CD4-positive, alpha-beta T cell treated with Interleukin-17A for 1 hour (primary cell): ENCODE data around the gene NHS.
"Not testable (repeated sequence)": the region's sequence is repeated elsewhere in the genome, so short reads cannot be mapped to it uniquely, and the experiment has no call there.

ENCODE experiments used
- DNase-seq: peaks from one replicate; pipeline ENCODE4 v3.0.0-alpha.2; 2020

The NHS gene

GRCh38 chrX:17409566-17410290 is 34.7 kb downstream of the NHS start:
- DNase-seq: no peak

DNA sequence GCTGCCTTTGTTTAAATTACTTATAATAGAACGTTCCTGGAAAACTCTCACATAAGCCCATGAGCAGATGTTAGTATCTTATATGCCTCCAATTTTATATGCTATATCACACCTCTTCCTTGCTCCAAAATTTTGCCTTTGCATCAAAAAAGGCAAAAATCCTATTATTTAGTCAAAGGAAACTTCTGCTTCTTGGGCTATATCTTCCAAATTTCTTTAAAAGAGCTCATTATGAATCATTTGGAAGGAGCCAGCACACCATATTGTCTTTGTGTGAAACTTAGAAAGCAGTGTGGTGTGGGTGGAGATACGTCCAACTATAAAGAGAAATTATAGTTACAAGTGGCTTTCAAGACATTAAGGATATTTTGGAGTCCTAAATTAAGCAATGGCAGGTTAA is 35.7 kb downstream of the NHS start:
- DNase-seq: no peak

- no peak for DNase-seq
Measured at GRCh38 chrX:17411205-17411604, 36.2 kb downstream of the NHS start.

GRCh38 chrX:17412692-17413091 is 37.7 kb downstream of the NHS start:
- DNase-seq: no peak

- no peak for DNase-seq
Measured at GRCh38 chrX:17413228-17413627, 38.2 kb downstream of the NHS start.

- DNase-seq: no peak
Measured at GRCh38 chrX:17414027-17414658, 39.1 kb downstream of the NHS start.

DNA sequence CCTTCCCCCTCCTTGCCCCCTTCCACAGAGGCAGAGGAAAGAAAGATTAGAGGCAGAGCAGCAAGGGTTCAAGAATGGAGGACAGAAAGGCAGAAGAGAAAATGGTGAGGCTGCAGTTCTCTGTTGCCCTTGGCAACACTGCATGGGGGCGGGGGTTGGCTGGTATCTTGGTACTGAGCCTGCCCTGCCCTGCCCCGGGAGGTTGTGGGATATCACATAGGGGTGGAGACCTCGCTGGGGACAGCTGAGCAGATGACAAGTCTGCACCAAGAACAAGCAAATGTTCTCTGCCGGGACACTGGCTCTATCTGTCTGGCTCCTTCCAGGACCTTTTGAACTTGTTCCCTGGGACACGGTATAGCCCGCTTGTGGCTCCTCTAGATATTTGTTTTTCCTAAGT is 39.8 kb downstream of the NHS start:
- no peak for DNase-seq

DNA sequence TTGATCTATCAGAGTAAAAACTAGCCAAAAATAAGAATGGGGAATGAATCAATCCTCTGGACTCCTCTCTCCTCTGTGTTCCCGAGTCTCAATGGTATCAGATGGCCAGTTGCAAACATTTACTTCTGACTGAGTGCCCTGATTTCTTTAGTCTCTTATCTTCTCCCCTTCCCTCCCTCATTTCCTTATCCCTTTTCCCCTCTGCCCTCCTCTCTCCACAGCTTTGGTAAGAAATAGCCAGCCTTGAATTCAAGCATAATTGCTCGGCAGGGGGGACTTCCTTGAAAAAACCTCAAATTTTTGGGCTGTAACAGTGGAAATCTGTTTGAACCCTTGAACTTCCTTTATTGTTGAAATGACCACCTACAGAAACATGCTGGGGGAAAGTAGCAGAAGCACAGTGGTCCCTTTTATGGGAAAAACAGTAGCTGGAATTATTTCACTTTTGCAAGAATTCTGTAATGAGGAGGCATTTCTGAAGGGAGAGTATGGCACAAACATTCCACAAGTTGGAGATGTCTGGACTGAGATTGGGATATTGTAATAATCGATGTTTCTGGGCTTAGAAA is 40.3 kb downstream of the NHS start:
- no peak for DNase-seq

- no peak for DNase-seq
Measured at GRCh38 chrX:17417372-17417771, 42.4 kb downstream of the NHS start.

- no peak for DNase-seq
Measured at GRCh38 chrX:17425136-17425535, 50.1 kb downstream of the NHS start.

GRCh38 chrX:17425551-17425950 is 50.6 kb downstream of the NHS start:
- DNase-seq: no peak

DNA sequence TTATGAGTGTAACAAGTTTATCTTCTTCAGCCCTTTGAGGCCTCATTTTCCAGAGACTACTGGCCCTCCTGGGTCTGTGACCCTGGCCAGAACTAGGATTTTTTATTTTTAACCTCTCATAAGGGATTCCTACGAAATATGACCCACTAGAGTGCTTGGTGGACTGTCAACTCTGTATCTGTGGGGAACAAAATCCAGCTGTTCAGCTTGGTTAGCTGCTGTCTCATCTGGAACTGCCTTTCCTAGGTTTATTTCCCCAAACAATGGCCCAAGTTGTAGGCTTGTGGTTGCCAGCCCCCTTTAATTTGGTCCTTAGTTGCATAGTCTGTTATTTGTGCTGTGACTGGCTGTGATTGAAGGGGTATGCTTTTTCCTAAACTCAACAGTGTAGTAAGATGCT is 56.2 kb downstream of the NHS start:
- no peak for DNase-seq

DNA sequence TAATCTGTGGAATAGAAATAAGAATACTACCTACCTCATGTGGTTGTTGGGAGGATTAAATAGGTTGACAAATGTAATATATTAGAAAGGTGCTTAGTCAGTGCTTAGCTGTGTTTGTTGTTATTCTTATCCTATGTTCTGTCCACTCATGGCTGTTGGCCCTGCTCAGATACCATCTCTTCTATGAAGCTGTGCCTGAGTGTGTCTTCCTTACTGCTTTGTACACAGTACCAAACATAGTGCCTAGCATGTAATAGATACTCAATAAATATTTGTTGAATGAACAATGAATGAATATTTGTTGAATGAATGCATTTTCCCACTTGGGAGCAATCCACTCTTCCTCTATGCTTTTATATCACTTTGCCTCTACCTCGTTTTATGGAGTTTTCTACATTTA is 57.2 kb downstream of the NHS start:
- DNase-seq: no peak

DNA sequence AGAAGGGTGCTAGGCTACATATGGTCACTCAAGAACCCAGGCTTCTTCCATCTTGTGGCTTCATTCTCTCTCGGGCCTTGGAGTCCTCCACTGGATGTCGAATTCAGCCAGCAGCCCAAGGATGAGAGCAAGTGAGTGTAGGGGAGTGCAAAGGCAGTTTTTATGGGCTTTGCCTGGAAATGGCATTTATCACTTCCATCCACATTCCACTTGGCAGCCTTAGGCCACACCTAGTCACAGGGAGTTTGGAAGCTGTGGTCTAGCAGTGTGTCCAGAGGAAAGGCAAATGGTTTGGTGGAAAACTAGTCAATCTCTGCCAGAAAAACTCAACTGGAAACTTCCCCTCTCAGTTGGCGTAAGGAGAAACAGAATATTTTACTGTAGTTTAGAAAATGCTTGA is 59.0 kb downstream of the NHS start:
- DNase-seq: no peak

DNA sequence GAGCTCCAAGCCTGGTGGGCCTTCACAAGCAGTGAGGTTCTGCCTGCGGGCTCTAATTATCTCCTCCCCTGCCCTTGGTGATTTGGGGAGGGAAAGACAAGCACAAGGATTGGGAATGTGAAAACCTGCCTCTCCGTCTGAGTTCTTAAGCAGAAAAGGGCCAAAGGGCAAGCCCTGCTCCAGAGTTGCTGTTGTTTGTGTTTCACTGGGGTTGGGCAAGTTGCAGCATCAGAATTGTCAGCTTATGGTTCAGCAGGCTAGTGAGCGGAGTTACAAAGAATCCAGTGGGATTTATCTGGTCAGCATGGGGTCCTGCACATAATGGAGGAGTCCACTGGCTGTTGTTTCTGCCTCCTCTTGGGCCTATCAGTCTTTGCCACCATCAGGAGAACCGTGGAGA is 60.5 kb downstream of the NHS start:
- no peak for DNase-seq

GRCh38 chrX:17438221-17438620 is 63.2 kb downstream of the NHS start:
- DNase-seq: no peak

DNA sequence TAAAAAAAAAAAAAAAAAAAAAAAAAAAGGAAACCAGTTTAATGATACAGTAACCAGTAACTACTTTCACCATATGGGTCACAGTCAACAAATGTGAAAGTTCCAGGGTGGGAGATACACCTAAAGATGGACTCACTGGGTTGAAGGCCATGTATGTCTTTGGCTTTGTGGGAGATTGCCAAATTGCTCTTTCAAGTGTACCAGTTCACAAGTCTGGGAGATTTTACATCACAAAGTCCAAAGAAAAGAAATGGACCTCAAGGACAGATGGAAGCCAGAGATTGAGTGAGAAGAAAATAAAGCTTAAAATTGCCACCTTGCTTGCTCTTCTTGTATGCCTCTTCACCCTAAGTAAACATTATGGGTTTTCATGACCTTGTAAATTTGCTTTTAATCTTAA is 65.3 kb downstream of the NHS start:
- no peak for DNase-seq

GRCh38 chrX:17440836-17441235 is 65.8 kb downstream of the NHS start:
- DNase-seq: no peak

DNA sequence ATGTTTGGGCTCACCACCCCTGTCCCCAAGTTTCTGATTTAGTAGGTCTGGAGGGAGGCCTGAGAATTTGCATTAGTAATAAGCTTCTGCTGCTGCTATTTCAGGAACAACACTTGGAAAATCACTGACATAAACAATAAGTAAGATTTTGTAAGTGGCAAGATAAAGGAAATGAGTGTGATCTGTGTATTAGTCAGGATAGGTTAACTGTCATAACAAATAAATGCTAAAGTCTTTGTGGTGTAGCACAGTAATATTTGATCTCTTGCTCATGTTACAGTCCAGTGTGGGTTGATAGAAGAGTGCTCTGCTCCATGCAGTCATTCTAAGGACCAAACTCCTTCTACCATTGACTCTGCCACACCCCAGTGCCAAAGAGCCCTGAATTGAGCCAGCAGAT is 67.0 kb downstream of the NHS start:
- no peak for DNase-seq

GRCh38 chrX:17442898-17443297 is 67.9 kb downstream of the NHS start:
- DNase-seq: no peak

DNA sequence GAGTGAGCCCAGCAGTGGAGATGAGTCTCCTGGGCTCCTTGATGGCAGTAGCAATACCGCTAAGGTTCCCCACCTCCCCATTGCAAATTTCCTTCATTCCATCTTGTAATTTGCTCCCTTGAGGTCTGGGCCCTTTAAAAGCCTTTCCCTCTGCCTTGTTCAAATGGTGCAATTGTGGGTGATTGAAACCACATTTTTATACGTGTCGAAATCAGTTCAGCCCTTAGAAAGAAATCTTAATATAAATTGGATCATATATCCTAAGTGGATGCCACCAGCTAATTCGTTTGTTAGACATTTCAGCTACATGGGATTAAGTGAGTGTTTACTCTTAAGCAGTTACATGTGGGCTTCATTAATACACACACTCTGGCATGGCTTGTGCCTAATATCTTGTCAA is 68.6 kb downstream of the NHS start:
- DNase-seq: no peak

DNA sequence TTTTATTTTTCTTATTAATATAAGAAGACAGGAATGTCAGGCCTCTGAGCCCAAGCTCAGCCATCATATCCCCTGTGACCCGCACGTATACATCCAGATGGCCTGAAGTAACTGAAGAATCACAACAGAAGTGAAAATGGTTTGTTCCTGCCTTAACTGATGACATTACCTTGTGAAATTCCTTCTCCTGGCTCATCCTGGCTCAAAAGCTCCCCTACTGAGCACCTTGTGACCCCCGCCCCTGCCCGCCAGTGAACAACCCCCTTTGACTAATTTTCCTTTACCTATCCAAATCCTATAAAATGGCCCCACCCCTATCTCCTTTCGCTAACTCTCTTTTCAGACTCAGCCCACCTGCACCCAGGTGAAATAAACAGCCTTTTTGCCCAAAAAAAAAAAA is 71.3 kb downstream of the NHS start:
- DNase-seq: not testable (repeated sequence)

DNA sequence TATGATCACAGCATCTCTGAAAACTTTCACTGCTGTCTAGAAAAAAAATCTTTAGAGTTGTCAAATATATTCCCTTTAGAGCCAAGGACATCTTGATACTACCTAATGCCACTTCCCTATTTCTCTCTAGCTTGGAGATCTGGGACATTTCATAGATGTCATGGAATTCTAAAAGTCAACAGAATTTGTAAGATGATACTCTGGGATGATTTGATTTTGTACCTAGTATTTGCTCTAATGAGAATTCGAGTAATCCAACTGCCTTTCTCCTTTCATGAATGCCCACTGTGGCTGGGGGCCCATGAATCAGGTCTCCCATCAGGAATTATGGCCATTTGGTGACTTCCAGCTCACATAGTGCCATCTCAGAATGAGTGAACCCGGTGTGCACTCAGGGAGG is 73.2 kb downstream of the NHS start:
- DNase-seq: no peak

- no peak for DNase-seq
Measured at GRCh38 chrX:17449866-17450265, 74.9 kb downstream of the NHS start.

DNA sequence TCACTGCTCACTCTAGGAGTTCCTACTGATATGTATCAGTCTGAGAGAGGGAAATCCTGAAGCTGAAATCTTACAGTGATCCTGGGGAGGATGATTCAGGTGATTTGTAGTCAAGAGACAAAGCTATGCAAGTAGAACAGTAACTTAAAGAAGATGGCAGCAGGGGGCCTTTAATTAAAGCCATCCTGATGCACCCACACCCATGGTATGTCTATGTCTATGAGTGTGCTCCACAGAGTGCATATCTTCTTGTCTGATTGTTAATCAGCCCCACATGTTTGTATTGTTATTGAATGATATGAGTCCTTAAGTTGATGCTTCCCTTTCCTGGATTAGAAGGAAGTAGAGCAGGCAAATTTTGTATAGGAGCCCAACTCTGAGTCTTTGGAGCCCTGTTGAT is 78.8 kb downstream of the NHS start:
- no peak for DNase-seq
